ENCODE measurements around the gene PDZD4.

DNA sequence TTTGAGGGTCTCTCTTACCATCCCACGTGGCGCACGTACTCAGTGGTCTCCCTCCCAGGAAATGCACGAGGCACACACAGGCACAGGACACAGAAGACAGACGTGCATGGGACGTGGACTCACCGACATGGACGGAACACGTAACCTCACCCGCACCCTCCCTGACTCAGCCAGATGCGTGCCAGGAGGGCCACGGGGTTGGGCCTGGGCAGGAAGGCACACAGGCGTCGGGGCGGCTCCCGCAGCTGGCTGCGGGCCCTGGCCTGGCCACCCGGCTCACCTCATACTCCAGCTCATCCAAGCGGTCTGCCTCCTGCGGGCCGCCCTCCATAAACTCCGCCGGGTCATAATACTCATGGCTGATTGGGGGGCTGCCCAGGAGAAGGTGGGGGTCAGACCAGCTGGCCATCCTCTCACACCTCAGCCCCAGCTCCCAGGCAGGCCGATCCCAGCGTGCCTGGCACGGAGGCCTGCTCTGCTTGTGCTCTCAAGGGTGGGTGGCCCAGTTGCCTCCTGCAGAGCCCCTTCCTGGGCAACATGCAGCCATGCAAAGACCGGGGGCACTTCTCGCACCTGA lies 23.3 kb downstream of the PDZD4 start:
- TF ChIP-seq EZH2 (IDR thresholded peaks at IDR 0.05; ENCODE audit: borderline replicate concordance, low read depth, low read length) (no peak), CREB1 (IDR thresholded peaks at IDR 0.05) (no peak), CREB1 (CRISPR knock-in tag; IDR thresholded peaks at IDR 0.05) (no peak), NFRKB (IDR thresholded peaks at IDR 0.05; ENCODE audit: low read depth) (no peak)
- TF ChIP-seq, protein P1, sequence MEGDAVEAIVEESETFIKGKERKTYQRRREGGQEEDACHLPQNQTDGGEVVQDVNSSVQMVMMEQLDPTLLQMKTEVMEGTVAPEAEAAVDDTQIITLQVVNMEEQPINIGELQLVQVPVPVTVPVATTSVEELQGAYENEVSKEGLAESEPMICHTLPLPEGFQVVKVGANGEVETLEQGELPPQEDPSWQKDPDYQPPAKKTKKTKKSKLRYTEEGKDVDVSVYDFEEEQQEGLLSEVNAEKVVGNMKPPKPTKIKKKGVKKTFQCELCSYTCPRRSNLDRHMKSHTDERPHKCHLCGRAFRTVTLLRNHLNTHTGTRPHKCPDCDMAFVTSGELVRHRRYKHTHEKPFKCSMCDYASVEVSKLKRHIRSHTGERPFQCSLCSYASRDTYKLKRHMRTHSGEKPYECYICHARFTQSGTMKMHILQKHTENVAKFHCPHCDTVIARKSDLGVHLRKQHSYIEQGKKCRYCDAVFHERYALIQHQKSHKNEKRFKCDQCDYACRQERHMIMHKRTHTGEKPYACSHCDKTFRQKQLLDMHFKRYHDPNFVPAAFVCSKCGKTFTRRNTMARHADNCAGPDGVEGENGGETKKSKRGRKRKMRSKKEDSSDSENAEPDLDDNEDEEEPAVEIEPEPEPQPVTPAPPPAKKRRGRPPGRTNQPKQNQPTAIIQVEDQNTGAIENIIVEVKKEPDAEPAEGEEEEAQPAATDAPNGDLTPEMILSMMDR (IDR thresholded peaks at IDR 0.05 in 2 of 3, conservative IDR thresholded peaks at IDR 0.05 in 1 of 3; ENCODE audit: insufficient read depth in 2 of 3, low read depth in 1 of 3, low read length in 3 of 3) = no peak

All from K562 (cell line).